ENCODE data around the gene MAP1B.

DNA sequence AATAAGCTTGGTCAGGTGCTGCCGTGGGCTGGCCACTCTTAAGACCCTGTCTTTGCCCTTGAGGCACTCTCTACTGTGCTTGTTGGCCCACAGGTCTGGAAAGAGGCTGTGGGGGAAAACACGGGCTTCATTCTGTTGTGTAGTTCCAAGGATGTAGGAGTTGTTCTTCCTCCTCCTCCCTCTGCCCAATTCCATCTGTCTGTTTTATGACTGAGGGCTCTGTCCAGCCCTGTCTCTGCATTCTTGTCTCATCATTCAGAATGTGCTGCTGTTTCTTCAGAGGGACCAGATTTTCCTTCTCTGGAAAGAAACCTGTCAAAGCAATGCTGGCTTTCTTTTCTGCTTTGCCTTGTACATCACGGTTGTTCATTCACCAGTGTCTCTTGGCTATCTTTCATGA is 84.1 kb downstream of the MAP1B start:
- TF ChIP-seq EZH2 (IDR thresholded peaks at IDR 0.05; ENCODE audit: low read length), result no peak
- TF ChIP-seq, protein P1, sequence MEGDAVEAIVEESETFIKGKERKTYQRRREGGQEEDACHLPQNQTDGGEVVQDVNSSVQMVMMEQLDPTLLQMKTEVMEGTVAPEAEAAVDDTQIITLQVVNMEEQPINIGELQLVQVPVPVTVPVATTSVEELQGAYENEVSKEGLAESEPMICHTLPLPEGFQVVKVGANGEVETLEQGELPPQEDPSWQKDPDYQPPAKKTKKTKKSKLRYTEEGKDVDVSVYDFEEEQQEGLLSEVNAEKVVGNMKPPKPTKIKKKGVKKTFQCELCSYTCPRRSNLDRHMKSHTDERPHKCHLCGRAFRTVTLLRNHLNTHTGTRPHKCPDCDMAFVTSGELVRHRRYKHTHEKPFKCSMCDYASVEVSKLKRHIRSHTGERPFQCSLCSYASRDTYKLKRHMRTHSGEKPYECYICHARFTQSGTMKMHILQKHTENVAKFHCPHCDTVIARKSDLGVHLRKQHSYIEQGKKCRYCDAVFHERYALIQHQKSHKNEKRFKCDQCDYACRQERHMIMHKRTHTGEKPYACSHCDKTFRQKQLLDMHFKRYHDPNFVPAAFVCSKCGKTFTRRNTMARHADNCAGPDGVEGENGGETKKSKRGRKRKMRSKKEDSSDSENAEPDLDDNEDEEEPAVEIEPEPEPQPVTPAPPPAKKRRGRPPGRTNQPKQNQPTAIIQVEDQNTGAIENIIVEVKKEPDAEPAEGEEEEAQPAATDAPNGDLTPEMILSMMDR (optimal IDR thresholded peaks at IDR 0.05 in 1 of 3, IDR thresholded peaks at IDR 0.05 in 1 of 3, conservative IDR thresholded peaks at IDR 0.05 in 1 of 3; ENCODE audit: extremely low read depth in 1 of 3, insufficient read depth in 2 of 3, low read length in 3 of 3), result no peak
